NCI-H2196 treated with DMSO at 0.1 percent for 48 hours (cell line): ENCODE results near the gene INPP4A.
A peak's percentile ranks its signal among the peaks of the same experiment; 100 is the strongest.

Experiments used
- DNase-seq: peaks from one replicate; lab custom pipeline; 2025; ENCODE audit not compliant: unreplicated experiment; lab: John Stamatoyannopoulos, UW

The INPP4A gene

GRCh38 chr2:98608116-98608961 is 163.7 kb downstream of the INPP4A start, which contains the start of the genes COA5 and UNC50:
COA5 (minus strand) TSS chr2:98608512; CDS start chr2:98608405, 107 bp downstream.
UNC50 (plus strand) TSS chr2:98608589; CDS start chr2:98609760, 1,171 bp downstream.
- DNase-seq: peak; percentile 77

DNA sequence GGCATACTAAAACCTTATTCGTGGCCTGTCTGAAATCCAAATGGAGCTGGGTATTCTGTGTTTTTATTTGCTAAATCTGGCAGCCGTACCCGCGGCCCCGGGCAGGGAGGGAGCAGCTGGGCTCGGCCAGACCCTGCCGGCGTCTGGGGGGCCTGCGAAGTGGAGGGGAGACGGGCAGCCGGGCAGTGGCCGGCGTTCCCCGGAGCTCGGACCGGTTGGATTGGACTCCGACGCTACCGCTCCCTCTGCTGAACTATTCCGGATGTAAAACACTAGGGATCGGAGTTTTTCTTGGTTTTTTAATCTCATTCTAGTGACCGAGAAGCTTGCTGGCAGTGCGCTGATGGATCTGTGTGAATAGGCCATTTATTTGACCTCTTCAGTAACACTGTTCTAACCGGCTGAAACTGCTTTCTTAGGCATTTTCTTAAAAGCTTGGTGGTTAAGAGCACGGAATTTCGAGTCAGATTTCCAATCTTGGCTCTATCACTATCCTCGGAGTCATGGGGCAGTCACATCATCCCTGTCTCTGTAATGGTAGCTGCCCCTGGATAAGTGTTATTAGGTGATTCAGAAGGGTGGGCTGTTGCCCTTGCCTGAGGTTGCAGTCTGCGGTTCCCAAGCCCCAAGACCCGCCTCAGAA is 164.4 kb downstream of the INPP4A start:
- DNase-seq: no peak

DNA sequence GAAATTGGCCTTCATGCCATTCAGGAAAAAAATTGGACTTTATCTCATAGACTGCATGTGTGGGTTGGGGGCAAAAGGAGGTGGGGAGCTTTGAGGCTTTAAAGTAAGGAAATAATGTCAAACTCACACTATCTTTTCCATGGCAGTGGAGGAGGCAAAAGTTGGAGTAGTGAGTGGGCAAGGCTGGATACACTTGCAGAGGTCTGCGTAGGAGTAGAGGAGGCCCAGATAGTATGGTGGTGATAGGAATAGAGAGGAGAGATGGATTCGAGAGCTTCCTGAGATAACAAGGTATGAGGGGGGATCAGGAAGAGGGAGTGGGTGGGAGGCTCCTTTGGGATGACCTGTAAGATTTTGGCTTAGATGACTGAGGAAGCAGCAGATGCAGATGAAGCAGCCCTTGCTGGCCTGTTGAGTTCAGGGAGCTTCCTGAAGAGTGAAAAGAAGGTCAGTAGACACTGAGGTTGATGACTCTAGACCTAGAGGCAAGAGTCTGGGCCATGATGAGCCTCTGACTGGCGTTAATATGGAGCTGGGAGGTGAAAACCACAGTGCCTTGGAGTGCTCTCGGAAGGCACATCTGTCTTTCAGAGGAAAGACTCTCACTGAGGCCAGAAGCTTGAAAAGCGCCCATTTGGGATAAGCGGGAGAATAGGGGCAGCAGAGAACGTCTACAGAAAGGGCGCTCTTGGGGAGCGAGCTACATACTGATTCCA is 169.5 kb downstream of the INPP4A start:
- DNase-seq: no peak

- no peak for DNase-seq
These were observed 170.8 kb downstream of the INPP4A start for GRCh38 chr2:98615481-98615880.

GRCh38 chr2:98617149-98617548 is 172.5 kb downstream of the INPP4A start:
- no peak for DNase-seq

GRCh38 chr2:98623657-98624056 is 179.0 kb downstream of the INPP4A start:
- DNase-seq: peak; percentile 19

DNA sequence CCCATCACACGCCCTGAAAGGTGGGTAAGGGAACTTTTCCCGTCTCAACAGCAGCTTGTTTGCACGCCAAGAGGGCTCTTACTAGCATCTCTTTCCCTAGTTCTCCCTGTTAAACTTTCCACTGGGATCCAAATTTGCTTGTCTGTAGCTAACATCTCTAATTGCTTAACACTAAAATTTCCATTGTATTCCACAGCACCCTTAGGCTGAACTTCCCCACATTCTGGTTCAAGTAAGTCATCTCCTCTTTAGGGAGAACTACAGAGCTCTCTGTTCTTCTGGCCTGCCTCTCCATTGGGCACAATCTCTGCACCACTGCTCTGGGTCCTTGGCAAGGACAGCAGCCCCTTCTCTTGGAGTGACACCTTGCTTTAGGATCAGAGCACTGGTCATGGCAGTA is 187.7 kb downstream of the INPP4A start:
- DNase-seq: no peak

- no peak for DNase-seq
These were observed 189.9 kb downstream of the INPP4A start for GRCh38 chr2:98634406-98635092.

DNA sequence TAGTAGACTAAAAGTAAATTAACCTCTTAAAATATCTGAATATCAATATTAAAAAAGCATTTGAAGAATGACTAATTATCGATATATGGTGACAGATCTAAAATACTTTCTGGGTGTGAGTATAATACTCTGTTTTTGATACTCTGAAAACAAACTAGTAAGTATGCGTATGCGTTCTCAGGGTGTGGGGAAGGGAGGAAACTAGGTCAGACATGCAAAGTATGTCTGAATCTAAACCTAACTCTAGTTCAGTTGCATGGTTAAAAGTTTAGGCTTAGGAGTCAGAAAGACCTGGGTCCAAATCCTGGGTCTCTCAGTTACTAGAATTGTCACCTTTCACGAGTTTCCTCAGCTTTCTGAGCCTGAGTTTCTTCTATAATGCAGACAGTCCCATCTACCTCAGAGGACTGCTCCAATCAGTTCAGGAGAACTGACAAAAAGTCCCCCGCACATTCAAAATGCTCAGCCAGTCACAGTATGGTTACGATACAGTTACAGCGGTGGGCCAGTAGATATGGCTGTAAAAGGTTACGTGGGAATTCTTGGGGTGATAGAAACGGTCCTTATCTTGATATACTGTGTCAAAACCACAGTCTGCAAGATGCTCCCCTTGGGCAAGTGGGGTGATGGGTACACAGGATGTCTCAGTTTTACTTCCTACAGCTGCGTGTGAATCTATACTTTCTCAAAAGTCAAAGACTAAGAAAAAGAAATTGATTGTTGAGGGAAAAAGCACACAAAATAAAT is 192.9 kb downstream of the INPP4A start:
- no peak for DNase-seq

DNA sequence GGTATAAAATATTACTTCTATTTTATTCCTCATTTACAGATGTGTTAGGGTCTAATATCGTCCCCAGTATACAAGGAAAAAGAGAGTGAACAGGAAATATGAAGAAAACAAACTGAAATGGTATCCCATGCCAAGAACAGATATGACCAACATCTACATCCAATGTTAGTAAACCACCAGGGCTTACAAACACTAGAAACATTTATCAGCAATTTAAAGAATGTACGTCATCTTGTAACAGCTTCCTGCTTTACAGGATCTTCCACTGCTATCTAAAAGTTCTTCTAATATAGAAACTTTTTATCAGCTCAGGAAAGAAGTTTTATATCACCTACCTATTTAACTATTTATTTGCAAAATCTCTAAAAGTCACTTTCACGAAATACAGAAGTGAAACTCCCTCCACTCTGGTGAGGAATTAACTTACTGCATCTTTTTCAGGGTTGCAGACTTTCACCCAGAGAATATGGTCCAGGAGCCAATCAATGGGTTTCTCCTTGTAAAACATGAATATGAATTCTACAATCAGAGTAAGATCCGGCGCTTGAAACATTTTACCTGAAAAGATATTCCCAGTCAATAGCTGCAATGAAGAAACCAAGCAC is 198.9 kb downstream of the INPP4A start:
- no peak for DNase-seq
